GM20431 (cell line): ENCODE results near the gene BRK1.
"Not testable (repeated sequence)": the region's sequence is repeated elsewhere in the genome, so short reads cannot be mapped to it uniquely, and the experiment has no call there.

Experiments
- in situ Hi-C: fragments of 300-500 bp; cut with MseI, MboI; formaldehyde crosslinking; loops from one replicate; pipeline ENCODE4 v1.15.0; 2020; ENCODE audit warnings: low sequenced_read_pairs; ENCODE audit not compliant: unreplicated experiment

The BRK1 gene

DNA sequence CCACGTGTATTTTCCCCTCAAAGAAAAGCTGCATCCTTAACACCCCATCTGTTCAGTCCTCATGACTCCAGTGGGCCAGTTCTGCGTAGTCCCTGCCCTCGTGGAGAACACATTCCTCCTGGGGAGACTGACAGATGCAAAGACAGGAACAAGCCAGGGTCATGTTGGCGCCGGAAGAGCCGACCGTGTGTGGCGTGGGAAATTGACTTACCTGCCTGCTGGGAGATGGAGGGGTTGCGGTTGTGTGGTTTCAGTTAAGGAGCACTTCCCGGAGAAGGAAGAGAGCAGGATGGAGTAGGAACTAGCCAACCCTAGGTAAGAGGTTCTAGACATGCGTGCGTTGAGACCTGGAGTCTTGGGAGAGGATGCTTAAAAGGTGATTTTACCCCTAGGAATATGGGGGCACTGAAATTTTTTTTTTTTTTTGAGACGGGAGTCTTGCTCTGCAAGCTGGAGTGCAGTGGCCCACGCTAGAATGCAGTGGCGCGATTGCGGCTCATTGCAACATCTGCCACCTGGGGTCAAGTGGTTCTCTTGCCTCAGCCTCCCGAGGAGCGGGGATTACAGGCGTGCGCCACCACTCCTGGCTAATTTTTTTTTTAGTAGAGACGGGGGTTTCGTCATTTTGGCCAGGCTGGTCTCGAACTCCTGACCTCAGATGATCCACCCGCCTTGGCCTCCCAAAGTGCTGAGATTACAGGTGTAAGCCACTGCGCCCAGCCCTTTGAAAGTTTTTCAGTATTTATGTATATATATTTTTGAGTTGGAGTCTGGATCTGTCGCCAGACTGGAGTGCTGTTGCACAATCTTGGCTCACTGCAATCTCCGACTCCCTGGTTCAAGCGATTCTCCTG is 27.5 kb downstream of the BRK1 start:
- in situ Hi-C loops, result no loop called here

DNA sequence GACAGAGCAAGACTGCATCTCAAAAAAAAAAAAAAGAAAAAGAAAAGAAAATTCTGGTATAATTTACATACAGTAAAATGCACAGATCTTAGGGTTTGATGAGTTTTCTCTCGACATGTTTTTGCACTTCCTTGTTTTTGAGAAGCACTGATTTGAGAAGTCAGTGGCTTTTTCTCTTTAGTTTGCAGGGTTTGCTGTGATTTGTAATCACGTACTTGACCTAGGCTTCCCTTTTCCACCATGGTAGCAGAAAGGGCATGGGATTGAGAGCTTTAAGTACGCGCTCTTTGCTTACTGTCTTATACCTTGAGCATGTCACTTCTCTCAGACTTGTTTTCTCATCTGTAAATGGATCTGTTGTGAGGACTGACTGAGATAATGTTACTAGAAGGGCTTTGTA is 30.2 kb downstream of the BRK1 start:
- in situ Hi-C loops, result no loop called here

DNA sequence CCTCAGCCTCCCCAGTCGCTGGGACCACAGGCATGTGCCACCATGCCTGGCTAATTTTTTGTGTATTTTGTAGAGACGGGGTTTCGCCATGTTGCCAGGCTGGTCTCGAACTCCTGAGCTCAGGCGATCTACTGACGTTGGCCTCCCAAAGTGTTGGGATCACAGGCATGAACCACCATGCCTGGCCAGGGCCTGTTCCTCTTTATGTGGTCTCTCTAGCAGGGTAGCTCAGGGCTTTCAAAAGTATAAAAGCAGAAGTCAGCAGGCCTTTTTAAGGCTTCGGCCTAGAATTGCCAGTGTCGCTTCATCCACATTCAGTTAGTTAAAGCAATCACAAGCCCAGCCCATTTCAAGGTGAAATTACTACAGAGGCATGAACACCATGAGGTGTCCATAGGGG is 33.8 kb downstream of the BRK1 start:
- in situ Hi-C loops, result no loop called here

DNA sequence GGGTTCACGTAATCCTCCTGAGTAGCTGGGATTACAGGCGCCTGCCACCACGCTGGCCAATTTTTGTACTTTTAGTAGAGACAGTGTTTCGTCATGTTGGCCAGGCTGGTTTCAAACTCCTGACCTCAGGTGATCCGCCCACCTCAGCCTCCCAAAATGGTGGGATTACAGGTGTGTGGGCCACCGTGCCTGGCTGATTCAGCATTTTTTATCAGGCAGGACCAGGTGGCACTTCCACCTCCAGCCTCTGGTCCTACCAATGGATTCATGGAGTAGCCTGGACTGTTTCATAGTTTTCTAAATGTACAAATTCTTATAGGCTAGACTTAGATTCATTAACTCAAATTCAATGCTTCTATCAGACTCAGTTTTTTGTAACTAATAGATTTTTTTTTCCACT is 35.5 kb downstream of the BRK1 start:
- in situ Hi-C loops, result no loop called here

DNA sequence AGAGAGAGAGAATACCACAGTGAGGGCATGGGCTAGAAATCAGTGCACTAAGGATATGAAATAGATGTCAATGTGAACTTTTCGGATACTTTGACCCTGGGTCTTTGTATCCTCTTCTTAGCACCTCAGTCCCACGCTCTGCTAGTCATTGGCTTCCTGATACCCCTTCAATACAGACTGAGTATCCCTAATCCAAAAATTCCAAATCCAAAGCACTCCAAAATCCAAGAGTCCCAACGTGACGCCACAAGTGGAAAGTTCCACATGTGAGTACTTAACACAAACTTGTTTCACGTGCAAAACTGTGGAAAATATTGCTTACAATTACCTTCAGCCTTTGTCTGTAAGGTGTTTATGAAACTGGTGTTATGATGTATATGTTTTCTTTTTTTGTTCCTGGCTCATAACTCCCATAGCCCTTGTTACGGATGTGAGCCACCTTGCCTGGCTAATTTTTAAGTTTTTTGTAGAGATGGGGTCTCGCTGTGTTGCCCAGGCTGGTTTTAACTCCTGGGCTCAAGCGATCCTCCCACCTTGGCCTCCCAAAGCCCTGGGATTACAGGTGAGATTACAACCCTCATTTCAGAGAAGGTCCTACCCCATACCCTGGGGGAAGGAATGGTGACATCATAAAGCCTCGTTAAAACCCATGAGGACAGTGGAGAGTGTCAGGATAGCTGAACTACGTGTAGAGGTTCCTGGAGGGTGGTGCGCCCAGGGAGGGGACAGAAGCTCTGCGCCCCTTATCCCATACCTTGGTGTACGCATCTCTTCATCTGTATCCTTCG is 39.1 kb downstream of the BRK1 start:
- in situ Hi-C loops, result no loop called here

DNA sequence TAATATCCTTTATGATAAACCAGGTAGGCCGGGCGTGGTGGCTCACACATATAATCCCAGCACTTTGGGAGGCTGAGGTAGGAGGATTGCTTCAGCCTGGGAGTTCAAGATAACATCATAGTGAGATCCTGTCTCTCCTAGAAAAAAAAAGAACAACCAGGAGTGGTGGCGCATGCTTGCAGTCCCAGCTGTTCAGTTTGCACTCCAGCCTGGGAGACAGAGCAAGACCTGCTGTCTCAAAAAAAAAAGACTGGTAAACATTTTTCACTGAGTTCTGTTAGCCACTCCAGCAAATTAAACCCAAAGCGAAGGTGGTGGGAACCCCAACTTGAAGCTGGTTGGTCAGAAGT is 39.6 kb downstream of the BRK1 start:
- in situ Hi-C loops, result no loop called here

DNA sequence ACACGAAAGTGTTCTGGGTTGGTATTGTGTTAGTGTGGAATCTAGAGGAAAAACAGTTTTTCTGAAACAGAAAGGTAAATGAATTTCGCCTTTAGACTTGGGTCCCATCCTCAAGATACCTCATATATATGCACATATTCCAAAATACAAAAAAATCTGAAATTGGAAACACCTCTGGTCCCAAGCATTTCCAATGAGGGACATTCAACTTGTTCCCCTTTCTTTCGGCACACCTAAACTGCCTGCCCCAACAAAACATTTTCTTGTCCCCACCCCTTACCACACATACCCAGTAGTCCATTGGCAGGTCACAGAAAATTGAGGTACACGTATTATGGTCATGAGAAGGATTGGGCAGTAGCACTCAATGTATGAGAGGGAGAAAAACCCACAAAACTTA is 40.2 kb downstream of the BRK1 start:
- in situ Hi-C loops, result no loop called here

DNA sequence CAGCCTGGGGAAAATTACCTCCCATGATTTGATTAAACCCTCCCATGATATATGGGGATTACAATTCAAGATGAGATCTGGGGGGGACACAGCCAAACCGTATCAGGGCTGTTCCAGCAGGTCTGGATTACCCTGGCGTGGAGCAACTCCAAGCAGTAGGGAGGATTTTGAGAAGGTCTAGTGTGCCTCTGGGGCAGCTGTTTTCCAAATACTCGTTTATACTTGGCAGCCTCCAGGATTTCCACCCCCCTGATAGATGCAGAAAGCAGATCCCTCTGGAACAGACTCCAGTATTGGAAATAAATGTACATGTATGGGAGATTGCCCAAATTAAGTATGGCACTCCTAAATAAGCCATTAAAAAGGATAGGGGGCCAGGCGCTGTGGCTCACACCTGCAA is 41.6 kb downstream of the BRK1 start:
- in situ Hi-C loops, result no loop called here

DNA sequence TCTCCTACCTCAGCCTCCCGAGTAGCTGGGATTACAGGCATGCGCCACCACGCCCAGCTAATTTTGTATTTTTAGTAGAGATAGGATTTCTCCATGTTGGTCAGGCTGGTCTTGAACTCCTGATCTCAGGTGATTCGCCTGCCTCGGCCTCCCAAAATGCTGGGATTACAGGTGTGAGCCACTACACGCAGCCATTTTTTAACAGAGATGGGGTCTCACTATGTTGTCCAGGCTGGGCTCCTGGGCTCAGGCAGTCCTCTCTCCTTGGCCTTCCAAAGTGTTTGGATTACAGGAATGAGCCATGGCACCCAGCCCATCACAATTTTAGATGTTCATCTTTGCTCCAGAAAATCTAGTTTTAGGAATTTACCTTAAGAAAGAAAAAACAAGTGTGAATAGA is 43.1 kb downstream of the BRK1 start:
- in situ Hi-C loops, result not testable (repeated sequence)

DNA sequence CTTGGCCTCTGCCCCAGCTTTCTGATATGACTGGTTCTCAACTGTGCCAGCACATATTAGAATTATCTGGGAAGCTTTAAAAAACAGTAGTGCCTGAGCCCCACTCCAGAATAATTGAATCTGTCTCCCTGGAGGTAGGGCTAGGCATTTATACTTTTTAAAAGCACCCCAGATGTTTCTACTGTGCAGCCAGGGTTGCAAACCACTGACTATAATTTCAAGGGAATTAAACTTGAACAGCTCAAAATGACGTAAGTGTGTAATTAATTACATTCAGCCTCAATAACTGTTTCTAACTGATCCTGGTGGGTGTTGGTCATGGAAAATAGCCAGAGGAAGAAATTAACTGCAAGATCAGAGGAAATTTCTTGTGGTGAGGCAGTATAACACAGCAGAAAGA is 44.9 kb downstream of the BRK1 start:
- in situ Hi-C loops, result loop anchor here (10.0 kb wide), 1 partner anchor 64 kb away; no protein-coding TSS in a partner anchor

DNA sequence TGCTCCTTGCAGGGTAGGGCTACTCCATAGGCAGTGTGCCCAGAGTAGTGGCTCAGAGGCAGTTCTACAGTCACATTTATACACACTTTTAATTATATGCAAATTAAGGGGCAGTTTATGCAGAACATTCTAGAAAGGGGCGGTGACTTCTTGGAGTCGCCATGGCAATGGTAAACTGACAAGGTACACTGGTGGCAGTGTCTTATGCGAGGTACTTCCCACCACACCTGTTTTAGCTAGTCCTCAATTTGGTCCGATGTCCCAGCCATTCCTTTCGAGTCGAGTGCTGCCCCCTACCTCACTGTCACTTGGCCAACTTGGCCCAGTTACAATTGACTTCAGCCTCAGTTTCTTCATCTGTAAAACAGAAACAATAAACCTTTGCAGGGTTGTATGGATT is 45.5 kb downstream of the BRK1 start:
- in situ Hi-C loops, result loop anchor here (10.0 kb wide), 1 partner anchor 64 kb away; no protein-coding TSS in a partner anchor

DNA sequence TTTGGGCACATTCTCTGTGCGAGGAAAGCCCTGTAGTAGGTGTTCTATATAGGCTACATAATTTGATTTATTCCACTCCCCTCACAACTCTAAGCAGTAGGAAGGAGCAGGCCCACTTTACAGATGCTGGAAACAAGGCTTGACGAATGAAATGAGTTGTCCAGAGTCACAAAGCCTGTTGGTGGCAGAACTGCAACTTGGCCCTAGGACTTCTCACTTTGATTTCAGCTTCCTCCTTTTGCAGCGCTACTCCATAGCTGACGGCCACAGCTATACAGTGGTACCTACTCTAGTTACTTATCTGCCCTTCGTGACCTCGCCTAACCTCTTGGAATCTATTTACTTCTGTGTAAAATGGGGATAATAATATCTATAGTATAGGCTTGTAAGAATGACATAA is 46.7 kb downstream of the BRK1 start:
- in situ Hi-C loops, result loop anchor here (10.0 kb wide), 1 partner anchor 63 kb away; no protein-coding TSS in a partner anchor

DNA sequence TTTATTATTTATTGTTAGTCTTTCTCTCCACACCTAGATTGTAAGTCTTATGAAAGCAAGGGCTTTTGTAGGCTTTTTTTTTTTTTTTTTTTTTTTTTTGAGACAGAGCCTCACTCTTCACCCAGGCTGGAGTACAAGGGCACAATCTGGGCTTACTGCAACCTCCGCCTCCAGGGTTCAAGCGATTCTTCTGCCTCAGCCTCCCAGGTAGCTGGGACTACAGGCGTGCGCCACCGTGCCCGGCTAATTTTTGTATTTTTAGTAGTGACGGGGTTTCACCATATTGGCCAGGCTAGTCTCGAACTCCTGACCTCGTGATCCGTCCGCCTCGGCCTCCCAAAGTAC is 48.7 kb downstream of the BRK1 start:
- in situ Hi-C loops, result loop anchor here (10.0 kb wide), 1 partner anchor 61 kb away; no protein-coding TSS in a partner anchor

DNA sequence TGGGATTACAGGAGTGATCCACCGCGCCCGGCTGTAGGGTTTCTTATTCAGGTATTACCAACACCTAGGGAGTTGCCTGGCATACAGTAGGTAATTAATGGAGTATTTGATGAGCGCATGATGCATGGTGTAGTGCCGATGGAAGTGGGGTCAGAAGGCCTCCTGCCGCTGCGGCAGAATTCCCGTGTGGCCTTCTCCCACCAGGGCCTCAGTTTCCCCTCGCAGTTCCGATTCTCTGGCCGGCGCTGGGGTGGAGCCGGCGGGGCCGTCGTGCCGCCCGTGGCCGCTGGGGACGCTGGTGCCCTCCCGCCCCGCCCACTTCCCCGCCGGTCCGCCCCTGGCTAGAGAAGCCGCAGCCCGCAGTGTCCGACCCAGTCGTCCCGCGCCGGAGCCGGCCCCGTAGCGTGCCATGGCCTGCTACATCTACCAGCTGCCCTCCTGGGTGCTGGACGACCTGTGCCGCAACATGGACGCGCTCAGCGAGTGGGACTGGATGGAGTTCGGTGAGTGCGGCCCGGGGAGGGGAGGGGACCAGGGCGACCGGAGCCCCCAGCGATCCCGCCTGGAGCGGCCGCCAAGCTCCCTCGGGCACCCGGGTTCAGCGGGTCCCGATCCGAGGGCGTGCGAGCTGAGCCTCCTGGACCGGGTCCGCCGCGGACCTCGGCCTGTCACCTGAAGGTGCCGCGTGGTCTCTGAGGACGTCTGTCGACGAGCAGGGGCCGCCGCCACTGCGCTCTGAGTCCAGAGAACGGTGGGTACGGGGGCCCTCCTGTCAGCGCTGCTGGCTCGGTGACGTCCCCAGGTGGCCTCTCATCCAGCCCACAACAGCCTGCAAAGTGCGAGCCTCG is 49.3 kb downstream of the BRK1 start, which contains the start of gene IRAK2:
Gene IRAK2, plus strand, starts transcription at position 374 of the 848 bp plus-strand sequence. Its CDS starts 36 bp downstream, at position 410.
- in situ Hi-C loops, result loop anchor here (10.0 kb wide), 1 partner anchor 60 kb away; no protein-coding TSS in a partner anchor

DNA sequence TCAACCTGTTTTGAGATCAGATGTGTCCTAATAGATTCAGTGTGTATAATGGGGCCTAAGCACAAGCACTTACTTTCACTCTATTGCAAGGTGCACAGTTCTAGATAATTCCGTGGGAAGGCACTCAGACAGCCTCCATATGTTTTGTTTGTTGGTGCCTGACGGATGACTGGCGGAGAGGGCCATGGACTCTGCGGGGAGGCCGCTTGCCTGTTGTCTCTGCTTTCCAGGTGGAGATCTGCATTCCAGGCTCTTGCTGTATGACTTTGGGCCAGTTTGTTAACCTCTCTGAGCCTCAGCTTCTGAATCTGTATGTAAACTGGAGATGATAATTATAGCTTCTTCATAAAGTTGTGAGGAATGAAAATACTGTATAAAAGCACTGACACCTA is 50.7 kb downstream of the BRK1 start:
- in situ Hi-C loops, result loop anchor here (10.0 kb wide), 1 partner anchor 59 kb away; no protein-coding TSS in a partner anchor

DNA sequence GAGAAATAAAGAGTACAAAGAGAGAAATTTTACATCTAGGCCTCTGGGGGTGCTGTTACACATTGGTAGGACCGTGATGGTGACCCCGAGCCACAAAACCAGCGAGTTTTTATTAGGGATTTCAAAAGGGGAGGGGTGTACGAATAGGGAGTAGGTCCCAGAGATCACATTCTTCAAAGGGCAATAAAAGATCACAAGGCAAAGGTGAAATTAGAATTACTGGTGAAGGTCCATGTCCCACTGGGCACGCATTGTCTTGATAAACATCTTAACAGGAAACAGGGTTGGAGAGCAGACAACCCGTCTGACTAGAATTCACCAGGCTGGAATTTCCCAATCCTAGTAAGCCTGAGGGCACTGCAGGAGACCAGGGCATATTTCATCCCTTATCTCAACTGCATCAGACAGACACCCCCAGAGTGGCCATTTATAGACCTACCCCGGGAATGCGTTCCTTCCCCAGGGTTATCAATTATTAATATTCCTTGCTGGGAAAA is 53.6 kb downstream of the BRK1 start:
- in situ Hi-C loops, result loop anchor here (10.0 kb wide), 1 partner anchor 56 kb away; no protein-coding TSS in a partner anchor

DNA sequence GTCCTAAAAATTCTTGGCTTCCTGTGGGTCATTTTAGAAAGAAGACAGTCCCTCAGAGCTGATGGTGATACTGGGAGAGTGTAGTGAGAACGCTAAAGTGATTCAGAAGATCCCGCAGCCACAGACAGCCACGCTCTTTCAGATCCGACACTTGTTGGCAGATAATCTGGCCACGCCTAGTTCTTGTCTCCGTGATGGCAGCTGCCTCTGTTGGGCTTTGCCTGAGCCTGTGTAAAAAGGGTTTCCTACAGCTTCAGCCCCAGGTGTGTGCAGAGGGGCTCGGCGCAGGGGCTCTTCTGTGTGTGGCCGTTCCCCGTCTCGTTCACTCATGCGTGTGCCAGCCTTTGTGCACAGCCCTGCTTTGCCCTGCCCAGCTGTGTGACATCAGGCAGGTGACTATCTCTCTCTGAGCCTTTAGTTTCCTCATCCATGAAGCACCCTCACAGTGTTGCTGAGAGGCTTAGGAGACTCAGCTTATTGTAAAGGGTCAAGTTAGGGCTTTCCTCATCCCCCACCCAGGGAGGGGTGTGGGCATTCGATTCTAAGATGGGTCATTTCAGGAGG is 55.5 kb downstream of the BRK1 start:
- in situ Hi-C loops, result no loop called here

DNA sequence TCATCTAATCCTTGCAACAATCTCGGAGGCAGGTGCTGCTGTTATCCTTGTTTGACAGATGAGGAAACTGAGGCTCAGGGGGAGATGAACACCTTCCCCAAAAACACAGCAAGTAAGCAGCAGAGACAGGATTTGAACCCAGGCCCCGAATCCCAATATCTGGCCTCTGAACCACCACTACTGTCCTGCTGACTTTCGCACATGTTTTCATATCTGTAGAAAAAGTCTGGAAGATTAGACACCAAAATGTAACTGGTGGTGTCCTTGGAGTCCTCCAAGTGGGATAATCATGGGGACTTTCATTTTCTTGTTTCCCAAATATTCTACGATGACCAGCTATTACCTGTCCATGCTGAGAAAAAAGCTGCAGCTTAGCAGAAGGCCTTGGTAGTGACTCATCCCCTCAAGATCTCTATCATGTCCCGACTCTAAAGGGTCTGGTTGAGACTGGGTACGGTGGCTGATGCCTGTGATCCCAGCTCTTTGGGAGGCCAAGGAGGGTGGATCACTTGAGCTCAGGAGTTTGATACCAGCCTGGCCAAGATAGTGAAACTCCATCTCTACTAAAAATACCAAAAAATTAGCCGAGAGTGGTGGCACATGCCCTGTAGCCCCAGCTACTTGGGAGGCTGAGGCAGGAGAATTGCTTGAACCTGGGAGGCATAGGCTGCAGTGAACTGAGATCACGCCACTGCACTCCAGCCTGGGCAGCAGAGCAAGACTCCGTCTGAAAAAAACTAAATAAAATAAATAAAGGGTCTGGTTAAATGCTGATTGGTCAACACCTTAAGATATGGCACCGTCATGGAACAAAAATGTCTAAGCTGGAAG is 57.8 kb downstream of the BRK1 start:
- in situ Hi-C loops, result no loop called here

DNA sequence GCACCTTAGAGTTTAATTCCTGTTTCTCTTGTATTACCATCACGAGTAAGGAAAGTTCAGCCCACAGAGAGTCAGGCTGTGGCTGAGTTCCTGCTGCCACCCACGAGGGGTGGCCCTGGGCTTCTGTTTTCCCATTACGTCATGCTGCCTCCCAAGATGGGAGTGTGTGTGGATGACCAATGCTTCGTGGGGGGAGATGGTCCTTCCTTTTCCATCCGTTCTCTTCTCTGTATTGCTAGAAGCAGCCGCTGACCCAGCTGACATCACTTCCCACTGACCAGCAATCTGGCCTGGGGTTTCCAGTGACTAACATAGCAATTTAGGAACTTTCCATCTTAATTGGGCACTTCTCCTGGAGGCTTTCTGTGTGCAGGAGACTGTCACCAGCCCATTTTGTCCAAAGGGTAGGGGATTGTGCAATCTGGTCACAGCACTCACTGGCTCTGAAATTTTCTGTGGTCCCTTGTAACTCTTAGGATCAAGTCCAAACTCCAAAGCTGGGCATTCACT is 58.5 kb downstream of the BRK1 start:
- in situ Hi-C loops, result no loop called here
